GM12878 (cell line): ENCODE results near the gene TRUB1. TPM values are rescaled to one million over a fixed set of nuclear protein-coding genes. Genes with fewer than 3 reads are reported as not detected.

Source experiments
- ATAC-seq: fragments of 200-7000 bp; cut with Tn5 transposase; 3 replicates; pipeline ENCODE4 v1.9.1; 2020; ENCODE audit warnings: mild to moderate bottlenecking, moderate library complexity
- BruUV-seq: library from RNA; stranded (reverse); fragments of 400-500 nt; replicated peaks from 2 replicates; lab custom pipeline; 2021; lab: Mats Ljungman, UMichigan
- CTCF ChIA-PET: fragments of 300-600 bp; sonication (Branson Sonifier 250); formaldehyde crosslinking; extraction: SDS; loops from one replicate; lab custom pipeline; 2021; ENCODE audit warnings: inconsistent platforms; lab: Yijun Ruan, JAX
- POLR2A ChIA-PET: fragments of 350-600 bp; formaldehyde crosslinking; extraction: SDS; loops from one replicate; lab custom pipeline; 2021; ENCODE audit warnings: inconsistent platforms; lab: Charles Lee
- RAD21 ChIA-PET: fragments of 300-600 bp; sonication (Branson Sonifier 250); formaldehyde crosslinking; loops from one replicate; lab custom pipeline; 2023; ENCODE audit warnings: antibody characterized with exemption; ENCODE audit not compliant: unreplicated experiment; lab: Charles Lee
- SMC1A ChIA-PET: fragments of 300-600 bp; sonication (Branson Sonifier 250); formaldehyde crosslinking; loops from one replicate; lab custom pipeline; 2023; ENCODE audit not compliant: unreplicated experiment, uncharacterized antibody; lab: Charles Lee
- DNase-seq: peaks from one replicate; pipeline ENCODE4 v3.0.0-alpha.2; 2011; ENCODE audit warnings: low read depth, low spot score
- FAIRE-seq: peaks from 3 replicates; lab custom pipeline; 2011; peaks lifted over from hg19 to GRCh38; lab: Jason Lieb, UNC
- H2AFZ ChIP-seq: 2 replicates; pipeline ENCODE4 v1.6.0; 2011; ENCODE audit warnings: low read depth, low read length, control low read depth; ENCODE audit not compliant: control insufficient read depth
- H3K27ac ChIP-seq: 2 replicates; pipeline ENCODE4 v1.5.1; 2011; ENCODE audit warnings: control low read depth; ENCODE audit not compliant: control insufficient read depth, insufficient read depth
- H3K27me3 ChIP-seq, 2 experiments: replicated peaks in 1 of 2; 2 replicates each; pipeline versions ENCODE4 v1.6.0 to v1.6.1; 2011; ENCODE audit warnings: low read length in 1 of 2; ENCODE audit not compliant: control insufficient read depth in 2 of 2, insufficient read depth in 2 of 2
- H3K36me3 ChIP-seq, 2 experiments: 2 replicates each; pipeline ENCODE4 v1.5.1; 2011; ENCODE audit warnings: low read length in 1 of 2; ENCODE audit not compliant: control insufficient read depth in 2 of 2, insufficient read depth in 2 of 2
- H3K4me1 ChIP-seq: 2 replicates; pipeline ENCODE4 v1.6.1; 2011; ENCODE audit warnings: mild to moderate bottlenecking, low read length, moderate library complexity, mixed read lengths; ENCODE audit not compliant: control insufficient read depth, insufficient read depth
- H3K4me2 ChIP-seq: 2 replicates; pipeline ENCODE4 v1.6.0; 2011; ENCODE audit warnings: control low read depth; ENCODE audit not compliant: control insufficient read depth, insufficient read depth
- H3K4me3 ChIP-seq: fragments of 200-600 bp; sonication (generic); 2 replicates; pipeline ENCODE4 v1.5.1; 2016
- H3K79me2 ChIP-seq: 2 replicates; pipeline ENCODE4 v1.6.0; 2011; ENCODE audit warnings: low read length; ENCODE audit not compliant: control insufficient read depth, insufficient read depth
- H3K9ac ChIP-seq: 2 replicates; pipeline ENCODE4 v1.8.0; 2011; ENCODE audit warnings: low read length, control low read depth, mixed read lengths; ENCODE audit not compliant: control insufficient read depth, insufficient read depth
- H3K9me3 ChIP-seq: replicated peaks from 3 replicates; pipeline ENCODE4 v1.5.1; 2011; ENCODE audit warnings: mild to moderate bottlenecking, low read length; ENCODE audit not compliant: control insufficient read depth, insufficient read depth
- H4K20me1 ChIP-seq: 2 replicates; pipeline ENCODE4 v1.6.0; 2011; ENCODE audit not compliant: control insufficient read depth, insufficient read depth
- BCL11A ChIP-seq: IDR thresholded peaks from 2 replicates; pipeline ENCODE4 v1.6.1; 2011; ENCODE audit warnings: low read depth, low read length
- DPF2 ChIP-seq: fragments of 450-650 bp; IDR thresholded peaks from 2 replicates; pipeline ENCODE4 v1.6.1; 2017; ENCODE audit warnings: mild to moderate bottlenecking
- JUND ChIP-seq: IDR thresholded peaks from 2 replicates; pipeline ENCODE4 v1.6.1; 2012; ENCODE audit warnings: low read depth, mild to moderate bottlenecking, low read length, improper control_type of control experiment, moderate library complexity
- MEF2A ChIP-seq: IDR thresholded peaks from 2 replicates; pipeline ENCODE4 v1.6.1; 2011; ENCODE audit warnings: low read depth, mild to moderate bottlenecking, low read length, moderate library complexity; ENCODE audit not compliant: insufficient read depth
- NFYB ChIP-seq: IDR thresholded peaks from 2 replicates; pipeline ENCODE4 v1.6.1; 2011; ENCODE audit warnings: low read depth, mild to moderate bottlenecking, low read length, improper control_type of control experiment, moderate library complexity; ENCODE audit not compliant: insufficient read depth
- PKNOX1 ChIP-seq: fragments of 450-650 bp; IDR thresholded peaks from 2 replicates; pipeline ENCODE4 v1.6.1; 2016; ENCODE audit warnings: mild to moderate bottlenecking
- POLR2AphosphoS2 ChIP-seq: IDR thresholded peaks from 2 replicates; pipeline ENCODE4 v1.6.1; 2011; ENCODE audit warnings: low read depth, mild to moderate bottlenecking, low read length, improper control_type of control experiment, moderate library complexity
- SMARCA5 ChIP-seq: fragments of 450-650 bp; IDR thresholded peaks from 2 replicates; pipeline ENCODE4 v1.6.1; 2017; ENCODE audit warnings: mild to moderate bottlenecking
- TARDBP ChIP-seq: IDR thresholded peaks from 2 replicates; pipeline ENCODE4 v1.6.1; 2016; ENCODE audit warnings: borderline replicate concordance
- TCF3 ChIP-seq: IDR thresholded peaks from 2 replicates; pipeline ENCODE4 v1.6.1; 2012; ENCODE audit warnings: low read depth, mild to moderate bottlenecking, low read length, borderline replicate concordance; ENCODE audit not compliant: insufficient read depth
- YY1 ChIP-seq: IDR thresholded peaks from 2 replicates; pipeline ENCODE4 v1.6.1; 2011; ENCODE audit warnings: low read depth, mild to moderate bottlenecking, low read length
- ZNF384 ChIP-seq: IDR thresholded peaks from 2 replicates; pipeline ENCODE4 v1.6.1; 2012; ENCODE audit warnings: low read depth, mild to moderate bottlenecking, low read length, improper control_type of control experiment, borderline replicate concordance
- ZNF622 ChIP-seq: fragments of 450-650 bp; IDR thresholded peaks from 2 replicates; pipeline ENCODE4 v1.6.1; 2017; ENCODE audit warnings: mild to moderate bottlenecking, inconsistent platforms
- WGBS: methylation state at CpG from one replicate; pipeline ENCODE4 v1.1.6; 2016; ENCODE audit warnings: low lambda C conversion rate; ENCODE audit not compliant: insufficient replicate concordance, insufficient coverage; ENCODE audit errors: missing lambda C conversion rate; 5-methylcytosine and 5-hydroxymethylcytosine counted together
- in situ Hi-C: fragments of 300-500 bp; cut with MboI; formaldehyde crosslinking; loops from 9 replicates; pipeline ENCODE4 v1.14.3; 2018; ENCODE audit warnings: mixed read lengths
- intact Hi-C: fragments of 100-400 bp; cut with micrococcal nuclease; formaldehyde crosslinking; loops from one replicate; pipeline ENCODE4 v1.14.2; 2022; ENCODE audit not compliant: unreplicated experiment
- polyA plus RNA-seq, 11 experiments: library from polyadenylated mRNA; depleted of rRNA in 4 of 11; unstranded in 6 of 11; stranded (reverse) in 5 of 11; fragments of >200 nt; fragmentation: Nextera tagmentation in 4 of 11; fragmentation: Illumina TruSeq in 1 of 11; extraction: Ambion mirVana in 4 of 11; extraction: Trizol in 1 of 11; gene quantifications; 1 replicate in 1 of 11; 2 replicates in 10 of 11; pipeline versions ENCODE4 v1.2.1 to v1.2.3, GENCODE V29; 2011 to 2016; ENCODE audit warnings: inconsistent platforms in 2 of 11, missing spikeins in 2 of 11, low read depth in 1 of 11
- total RNA-seq, 4 experiments: library from RNA; depleted of rRNA in 3 of 4; stranded (reverse); fragments of >200 nt in 3 of 4; fragmentation: Illumina TruSeq in 1 of 4; extraction: Trizol in 1 of 4; gene quantifications; 2 replicates each; pipeline versions ENCODE4 v1.2.1 to v1.2.3, GENCODE V29; 2013 to 2021
- TF ChIP-seq, protein P1 (sequence below): fragments of 450-650 bp; IDR thresholded peaks from 2 replicates; pipeline ENCODE4 v1.6.1; 2016; ENCODE audit warnings: mild to moderate bottlenecking, moderate library complexity, borderline replicate concordance
- TF ChIP-seq, protein P2 (sequence below), 3 experiments: IDR thresholded peaks in 2 of 3; conservative IDR thresholded peaks in 1 of 3; 2 replicates each; pipeline ENCODE4 v1.5.1; 2011; ENCODE audit warnings: low read depth in 3 of 3, low read length in 3 of 3, mild to moderate bottlenecking in 3 of 3, control low read depth in 2 of 3, moderate library complexity in 2 of 3, inconsistent platforms in 1 of 3, mixed read lengths in 1 of 3; ENCODE audit not compliant: control insufficient read depth in 2 of 3, insufficient read depth in 1 of 3; ENCODE audit errors: extremely low read depth in 1 of 3

The TRUB1 gene
- total and polyA plus RNA-seq, 10 of the 15 experiments (the other 5 are each of a cell fraction or from before 2014, with no cell fraction given) = 8.1 to 24.0 (median 15.9) TPM

DNA sequence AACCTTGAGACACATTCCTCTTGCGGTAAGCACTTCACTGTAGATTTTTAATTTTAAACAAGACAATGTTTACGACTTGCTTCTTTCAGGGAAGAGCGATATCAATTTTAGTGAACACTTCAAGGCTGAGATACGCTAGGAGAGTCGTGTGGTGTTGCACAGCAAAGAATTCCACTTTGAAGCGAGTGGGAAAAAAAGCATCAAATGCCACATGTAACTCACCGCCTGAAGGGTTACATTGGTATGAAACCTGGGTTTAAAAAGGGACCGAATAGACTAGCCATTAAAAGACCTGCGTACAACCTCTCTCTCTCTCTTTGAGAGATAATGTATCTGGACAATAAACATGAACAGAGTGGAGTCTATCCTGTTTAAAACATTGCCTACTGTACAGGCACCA lies 86.4 kb downstream of the TRUB1 start:
- DNase-seq (no peak), FAIRE-seq (no peak), ATAC-seq (no peak)
- Histone ChIP-seq H3K9ac (no peak overlapping the region), H4K20me1 (no peaks in the 10 kb centered on the region), H3K36me3 (no peaks in the 10 kb centered on the region), H3K4me2 (no peak overlapping the region), H2AFZ (no peak overlapping the region), H3K79me2 (no peaks in the 10 kb centered on the region), H3K4me3 (no peak overlapping the region), H3K4me1 (no peaks in the 10 kb centered on the region; the same call in 1 of the 2 replicates), H3K27me3 (no peaks in the 10 kb centered on the region), H3K9me3 (no peaks in the 10 kb centered on the region), H3K27ac (no peak overlapping the region)
- POLR2A ChIA-PET = no interaction called here
- SMC1A ChIA-PET = interaction anchor here (0.6 kb wide), 1 partner anchor 54 kb away, joined by 3 read pairs; no protein-coding TSS in a partner anchor
- whole genome bisulfite sequencing = 83% methylated on average over 9 of the region's 9 CpGs
- intact Hi-C loops = no loop called here
- no peak for TF ChIP-seq YY1
- TF ChIP-seq MEF2A = no peak
- no peak for TF ChIP-seq ZNF384
- no peak for TF ChIP-seq SMARCA5
- TF ChIP-seq, protein P1, sequence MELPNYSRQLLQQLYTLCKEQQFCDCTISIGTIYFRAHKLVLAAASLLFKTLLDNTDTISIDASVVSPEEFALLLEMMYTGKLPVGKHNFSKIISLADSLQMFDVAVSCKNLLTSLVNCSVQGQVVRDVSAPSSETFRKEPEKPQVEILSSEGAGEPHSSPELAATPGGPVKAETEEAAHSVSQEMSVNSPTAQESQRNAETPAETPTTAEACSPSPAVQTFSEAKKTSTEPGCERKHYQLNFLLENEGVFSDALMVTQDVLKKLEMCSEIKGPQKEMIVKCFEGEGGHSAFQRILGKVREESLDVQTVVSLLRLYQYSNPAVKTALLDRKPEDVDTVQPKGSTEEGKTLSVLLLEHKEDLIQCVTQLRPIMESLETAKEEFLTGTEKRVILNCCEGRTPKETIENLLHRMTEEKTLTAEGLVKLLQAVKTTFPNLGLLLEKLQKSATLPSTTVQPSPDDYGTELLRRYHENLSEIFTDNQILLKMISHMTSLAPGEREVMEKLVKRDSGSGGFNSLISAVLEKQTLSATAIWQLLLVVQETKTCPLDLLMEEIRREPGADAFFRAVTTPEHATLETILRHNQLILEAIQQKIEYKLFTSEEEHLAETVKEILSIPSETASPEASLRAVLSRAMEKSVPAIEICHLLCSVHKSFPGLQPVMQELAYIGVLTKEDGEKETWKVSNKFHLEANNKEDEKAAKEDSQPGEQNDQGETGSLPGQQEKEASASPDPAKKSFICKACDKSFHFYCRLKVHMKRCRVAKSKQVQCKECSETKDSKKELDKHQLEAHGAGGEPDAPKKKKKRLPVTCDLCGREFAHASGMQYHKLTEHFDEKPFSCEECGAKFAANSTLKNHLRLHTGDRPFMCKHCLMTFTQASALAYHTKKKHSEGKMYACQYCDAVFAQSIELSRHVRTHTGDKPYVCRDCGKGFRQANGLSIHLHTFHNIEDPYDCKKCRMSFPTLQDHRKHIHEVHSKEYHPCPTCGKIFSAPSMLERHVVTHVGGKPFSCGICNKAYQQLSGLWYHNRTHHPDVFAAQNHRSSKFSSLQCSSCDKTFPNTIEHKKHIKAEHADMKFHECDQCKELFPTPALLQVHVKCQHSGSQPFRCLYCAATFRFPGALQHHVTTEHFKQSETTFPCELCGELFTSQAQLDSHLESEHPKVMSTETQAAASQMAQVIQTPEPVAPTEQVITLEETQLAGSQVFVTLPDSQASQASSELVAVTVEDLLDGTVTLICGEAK = no peak
- TF ChIP-seq BCL11A = no peak
- no peak for TF ChIP-seq TCF3
- no peak for TF ChIP-seq JUND
- no peak for TF ChIP-seq ZNF622
- no peak for TF ChIP-seq NFYB
- no peak for TF ChIP-seq POLR2AphosphoS2
- no peak for TF ChIP-seq DPF2
- no peak for TF ChIP-seq PKNOX1
- TF ChIP-seq, protein P2, sequence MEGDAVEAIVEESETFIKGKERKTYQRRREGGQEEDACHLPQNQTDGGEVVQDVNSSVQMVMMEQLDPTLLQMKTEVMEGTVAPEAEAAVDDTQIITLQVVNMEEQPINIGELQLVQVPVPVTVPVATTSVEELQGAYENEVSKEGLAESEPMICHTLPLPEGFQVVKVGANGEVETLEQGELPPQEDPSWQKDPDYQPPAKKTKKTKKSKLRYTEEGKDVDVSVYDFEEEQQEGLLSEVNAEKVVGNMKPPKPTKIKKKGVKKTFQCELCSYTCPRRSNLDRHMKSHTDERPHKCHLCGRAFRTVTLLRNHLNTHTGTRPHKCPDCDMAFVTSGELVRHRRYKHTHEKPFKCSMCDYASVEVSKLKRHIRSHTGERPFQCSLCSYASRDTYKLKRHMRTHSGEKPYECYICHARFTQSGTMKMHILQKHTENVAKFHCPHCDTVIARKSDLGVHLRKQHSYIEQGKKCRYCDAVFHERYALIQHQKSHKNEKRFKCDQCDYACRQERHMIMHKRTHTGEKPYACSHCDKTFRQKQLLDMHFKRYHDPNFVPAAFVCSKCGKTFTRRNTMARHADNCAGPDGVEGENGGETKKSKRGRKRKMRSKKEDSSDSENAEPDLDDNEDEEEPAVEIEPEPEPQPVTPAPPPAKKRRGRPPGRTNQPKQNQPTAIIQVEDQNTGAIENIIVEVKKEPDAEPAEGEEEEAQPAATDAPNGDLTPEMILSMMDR (IDR thresholded peaks at IDR 0.05 in 2 of 3, conservative IDR thresholded peaks at IDR 0.05 in 1 of 3; ENCODE audit: control insufficient read depth in 2 of 3, extremely low read depth in 1 of 3, insufficient read depth in 1 of 3, low read depth in 3 of 3, low read length in 3 of 3) = no peak
- TF ChIP-seq TARDBP = no peak
- in situ Hi-C loops = no loop called here
- BruUV-seq = no TSS peak
- RAD21 ChIA-PET = no interaction called here
- CTCF ChIA-PET = interaction anchor here (0.9 kb wide), 1 partner anchor 111 kb away, joined by 3 read pairs; no protein-coding TSS in a partner anchor
